SHP77 (cell line): ENCODE results near the gene SARDH.

Experiments
- DNase-seq, 2 experiments: peaks; one replicate each; lab custom pipeline; 2025; lab: John Stamatoyannopoulos, UW

Gene SARDH

GRCh38 chr9:133647148-133647547, 91.0 kb downstream of the SARDH start:
- DNase-seq, result no peak

GRCh38 chr9:133645021-133645765, 93.0 kb downstream of the SARDH start:
- DNase-seq, result no peak

GRCh38 chr9:133643978-133644760, 94.0 kb downstream of the SARDH start:
- DNase-seq, result no peak

GRCh38 chr9:133643362-133643755, 94.8 kb downstream of the SARDH start:
- no peak for DNase-seq

GRCh38 chr9:133642708-133643361, 95.3 kb downstream of the SARDH start:
- no peak for DNase-seq

GRCh38 chr9:133641861-133642595, 96.1 kb downstream of the SARDH start:
- no peak for DNase-seq

- DNase-seq, result no peak
These were observed 96.8 kb downstream of the SARDH start for GRCh38 chr9:133641396-133641655.

GRCh38 chr9:133640580-133641395, 97.4 kb downstream of the SARDH start:
- DNase-seq, result no peak

GRCh38 chr9:133640160-133640559, 98.0 kb downstream of the SARDH start:
- no peak for DNase-seq

- DNase-seq, result no peak
These were observed 98.5 kb downstream of the SARDH start for GRCh38 chr9:133639613-133640012.

GRCh38 chr9:133638711-133639110, 99.4 kb downstream of the SARDH start:
- DNase-seq, result no peak

GRCh38 chr9:133638076-133638475, 100.1 kb downstream of the SARDH start:
- no peak for DNase-seq

GRCh38 chr9:133637451-133638055, 100.6 kb downstream of the SARDH start:
- no peak for DNase-seq

GRCh38 chr9:133636902-133637301, 101.2 kb downstream of the SARDH start:
- no peak for DNase-seq

- no peak for DNase-seq
These were observed 102.3 kb downstream of the SARDH start, which contains the start of gene DBH for GRCh38 chr9:133635533-133636531. Gene DBH (plus strand): TSS chr9:133636363. CDS start chr9:133636372, 9 bp downstream.

GRCh38 chr9:133635098-133635497, 103.1 kb downstream of the SARDH start:
- DNase-seq, result peak in 1 of 2 experiments; percentile 25

- DNase-seq, result peak; percentile 66 to 79
These were observed 104.0 kb downstream of the SARDH start for GRCh38 chr9:133634081-133634691.

GRCh38 chr9:133633681-133634080, 104.5 kb downstream of the SARDH start:
- no peak for DNase-seq
